Endothelial cell of umbilical vein (primary cell): ENCODE measurements around the gene BCAS3. TPM values are rescaled to one million over a fixed set of nuclear protein-coding genes. Genes with fewer than 3 reads are reported as not detected.

ENCODE experiments used
- BruUV-seq: library from RNA; stranded (reverse); fragments of 400-500 nt; replicated peaks from 2 replicates; lab custom pipeline; 2021; lab: Mats Ljungman, UMichigan
- CTCF ChIA-PET: fragments of 300-600, 350-600 bp; sonication (Branson Sonifier 250); formaldehyde crosslinking; loops from one replicate; lab custom pipeline; 2021; ENCODE audit warnings: antibody characterized with exemption, inconsistent platforms; lab: Charles Lee
- POLR2A ChIA-PET: fragments of 300-600, 350-600 bp; sonication (Branson Sonifier 250); formaldehyde crosslinking; loops from one replicate; lab custom pipeline; 2021; ENCODE audit warnings: antibody characterized with exemption, inconsistent platforms; lab: Charles Lee
- DNase-seq: peaks from one replicate; pipeline ENCODE4 v3.0.0-alpha.2; 2011; ENCODE audit warnings: low read depth, low spot score
- FAIRE-seq: peaks from 2 replicates; lab custom pipeline; 2011; peaks lifted over from hg19 to GRCh38; lab: Jason Lieb, UNC
- H2AFZ ChIP-seq: 2 replicates; pipeline ENCODE4 v1.6.0; 2012; ENCODE audit warnings: low read depth, low read length, control low read depth, inconsistent platforms
- H3K27ac ChIP-seq: 2 replicates; pipeline ENCODE4 v1.5.1; 2011; ENCODE audit warnings: low read depth, mild to moderate bottlenecking, control low read depth, low read length, moderate library complexity; ENCODE audit not compliant: insufficient read depth
- H3K27me3 ChIP-seq, 2 experiments: 2 replicates each; pipeline versions ENCODE4 v1.6.0 to v1.6.1; 2011; ENCODE audit warnings: low read length in 2 of 2, mixed read lengths in 1 of 2; ENCODE audit not compliant: control insufficient read depth in 2 of 2, insufficient read depth in 2 of 2
- H3K36me3 ChIP-seq, 2 experiments: 2 replicates in 1 of 2; 3 replicates in 1 of 2; pipeline ENCODE4 v1.5.1; 2011; ENCODE audit warnings: low read length in 2 of 2, mild to moderate bottlenecking in 1 of 2, moderate library complexity in 1 of 2; ENCODE audit not compliant: control insufficient read depth in 2 of 2, insufficient read depth in 2 of 2; ENCODE audit errors: extremely low read depth in 1 of 2
- H3K4me1 ChIP-seq: 3 replicates; pipeline ENCODE4 v1.5.1; 2011; ENCODE audit warnings: mild to moderate bottlenecking, low read length; ENCODE audit not compliant: control insufficient read depth, insufficient read depth; ENCODE audit errors: extremely low read depth
- H3K4me2 ChIP-seq: 2 replicates; pipeline ENCODE4 v1.6.1; 2011; ENCODE audit warnings: low read length, control low read depth, mixed read lengths; ENCODE audit not compliant: insufficient read depth
- H3K4me3 ChIP-seq, 3 experiments: fragments of 200-600 bp in 1 of 3; sonication (generic), shearing (Covaris generic) in 1 of 3; replicated peaks in 1 of 3; 2 replicates each; pipeline ENCODE4 v1.5.1; 2011 to 2016; ENCODE audit warnings: control low read depth in 3 of 3, low read length in 3 of 3, mild to moderate bottlenecking in 2 of 3, inconsistent platforms in 1 of 3, low read depth in 1 of 3, moderate library complexity in 1 of 3; ENCODE audit not compliant: insufficient read depth in 1 of 3
- H3K79me2 ChIP-seq: 2 replicates; pipeline ENCODE4 v1.6.0; 2012; ENCODE audit warnings: low read length, inconsistent platforms; ENCODE audit not compliant: control insufficient read depth, insufficient read depth
- H3K9ac ChIP-seq: replicated peaks from 2 replicates; pipeline ENCODE3; 2011; ENCODE audit warnings: low read length, control low read depth; ENCODE audit not compliant: insufficient read depth; ENCODE audit errors: extremely low read depth
- H3K9me1 ChIP-seq: replicated peaks from 3 replicates; pipeline ENCODE4 v1.6.0; 2011; ENCODE audit warnings: mild to moderate bottlenecking, low read length; ENCODE audit not compliant: control insufficient read depth, insufficient read depth; ENCODE audit errors: extremely low read depth
- H3K9me3 ChIP-seq: replicated peaks from 2 replicates; pipeline ENCODE4 v1.5.1; 2012; ENCODE audit warnings: low read length, inconsistent platforms; ENCODE audit not compliant: control insufficient read depth, insufficient read depth
- H4K20me1 ChIP-seq: replicated peaks from 2 replicates; pipeline ENCODE3; 2011; ENCODE audit warnings: mild to moderate bottlenecking, low read length; ENCODE audit not compliant: control insufficient read depth, insufficient read depth; ENCODE audit errors: extremely low read depth
- EZH2 ChIP-seq: IDR thresholded peaks from 2 replicates; pipeline ENCODE4 v1.6.1; 2012; ENCODE audit warnings: borderline replicate concordance, low read depth, mild to moderate bottlenecking, moderate library complexity, low read length, inconsistent platforms; ENCODE audit not compliant: severe bottlenecking
- FOS ChIP-seq: IDR thresholded peaks from 2 replicates; pipeline ENCODE4 v1.6.1; 2011; ENCODE audit warnings: mild to moderate bottlenecking, low read length, moderate library complexity, borderline replicate concordance; ENCODE audit not compliant: insufficient read depth
- GATA2 ChIP-seq: IDR thresholded peaks from 2 replicates; pipeline ENCODE4 v1.7.0; 2011; ENCODE audit warnings: low read depth, mild to moderate bottlenecking, moderate library complexity, mixed read lengths, low read length; ENCODE audit not compliant: insufficient read length, insufficient read depth
- JUN ChIP-seq: IDR thresholded peaks from 2 replicates; pipeline ENCODE4 v1.6.1; 2011; ENCODE audit warnings: borderline replicate concordance, low read depth; ENCODE audit not compliant: insufficient read length, insufficient read depth
- MYC ChIP-seq: IDR thresholded peaks from one replicate; pipeline ENCODE4 v1.6.1; 2011; ENCODE audit warnings: mild to moderate bottlenecking, low read depth, low read length
- POLR2A ChIP-seq: IDR thresholded peaks from 2 replicates; pipeline ENCODE4 v1.6.1; 2012; ENCODE audit warnings: low read depth, mild to moderate bottlenecking, control low read depth, low read length
- POLR2AphosphoS5 ChIP-seq: IDR thresholded peaks from 2 replicates; pipeline ENCODE4 v1.6.1; 2012; ENCODE audit warnings: low read depth, mild to moderate bottlenecking, control low read depth, low read length, moderate library complexity; ENCODE audit not compliant: insufficient read depth
- dilution Hi-C: fragments of 300-500 bp; cut with MboI; formaldehyde crosslinking; loops from one replicate; pipeline ENCODE4 v1.15.0; 2019; ENCODE audit warnings: low sequenced_read_pairs; ENCODE audit not compliant: extremely low pct_ligation_motif_present
- intact Hi-C: fragments of 100-400 bp; cut with micrococcal nuclease; formaldehyde crosslinking; loops from one replicate; pipeline ENCODE4 v1.10.0; 2022
- polyA plus RNA-seq, 4 experiments: library from polyadenylated mRNA; depleted of rRNA in 3 of 4; stranded (reverse) in 3 of 4; unstranded in 1 of 4; fragments of >200 nt; gene quantifications; 2 replicates each; pipeline versions ENCODE4 v1.2.1 to v1.2.3, GENCODE V29; 2011 to 2012; ENCODE audit warnings: missing spikeins in 1 of 4
- total RNA-seq: library from RNA; stranded (reverse); gene quantifications from 2 replicates; pipeline ENCODE4 v1.2.3, GENCODE V29; 2021
- TF ChIP-seq, protein P1 (sequence below): IDR thresholded peaks from 2 replicates; pipeline ENCODE4 v1.6.1; 2011; ENCODE audit not compliant: insufficient read depth, insufficient read length
- TF ChIP-seq, protein P2 (sequence below), 2 donors: IDR thresholded peaks; 1 replicate in 1 of 2; 2 replicates in 1 of 2; pipeline ENCODE4 v1.5.1; 2011; ENCODE audit warnings: low read length in 2 of 2, mild to moderate bottlenecking in 2 of 2, moderate library complexity in 2 of 2, control low read depth in 1 of 2, inconsistent platforms in 1 of 2, low read depth in 1 of 2; ENCODE audit not compliant: insufficient read depth in 1 of 2; ENCODE audit errors: extremely low read depth in 1 of 2

BCAS3 gene
- total and polyA plus RNA-seq, 2 donors (not counting 3 experiments of a cell fraction or from before 2014, with no cell fraction given), result 8.2 to 16.0 TPM

DNA sequence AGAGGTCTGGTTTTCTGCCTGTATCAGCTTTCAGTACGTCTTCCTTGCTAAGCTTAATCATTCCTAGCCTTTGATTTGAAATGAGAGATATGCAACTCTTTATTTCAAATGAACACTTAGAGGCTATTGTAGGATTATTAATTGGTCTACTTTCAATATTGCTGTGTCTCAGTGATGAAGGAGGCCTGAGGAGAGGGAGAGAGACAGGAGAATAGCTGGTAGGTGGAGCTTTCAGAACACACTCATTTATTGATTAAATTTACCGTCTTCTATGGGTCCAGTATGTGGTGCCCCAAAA, 187.0 kb downstream of the BCAS3 start:
- dilution Hi-C loops, result no loop called here
- DNase-seq, result no peak
- H2AFZ ChIP-seq, result no peak overlapping the region
- H3K4me2 ChIP-seq, result no peak overlapping the region
- H3K79me2 ChIP-seq, result no peaks in the 10 kb centered on the region
- intact Hi-C loops, result no loop called here
- H3K4me3 ChIP-seq, result no peak overlapping the region
- no peaks in the 10 kb centered on the region for H4K20me1 ChIP-seq
- CTCF ChIA-PET, result interaction anchor here (0.9 to 1.7 kb wide), 3 partner anchors 9 to 14 kb away, joined by 3 to 7 read pairs (median 3); no protein-coding TSS in a partner anchor
- no peak overlapping the region for H3K27ac ChIP-seq
- TF ChIP-seq, protein P1, sequence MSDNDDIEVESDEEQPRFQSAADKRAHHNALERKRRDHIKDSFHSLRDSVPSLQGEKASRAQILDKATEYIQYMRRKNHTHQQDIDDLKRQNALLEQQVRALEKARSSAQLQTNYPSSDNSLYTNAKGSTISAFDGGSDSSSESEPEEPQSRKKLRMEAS, result no peak
- TF ChIP-seq JUN (no peak), EZH2 (no peak), POLR2A (no peak), FOS (no peak), MYC (no peak), POLR2AphosphoS5 (no peak), GATA2 (no peak)
- TF ChIP-seq, protein P2, sequence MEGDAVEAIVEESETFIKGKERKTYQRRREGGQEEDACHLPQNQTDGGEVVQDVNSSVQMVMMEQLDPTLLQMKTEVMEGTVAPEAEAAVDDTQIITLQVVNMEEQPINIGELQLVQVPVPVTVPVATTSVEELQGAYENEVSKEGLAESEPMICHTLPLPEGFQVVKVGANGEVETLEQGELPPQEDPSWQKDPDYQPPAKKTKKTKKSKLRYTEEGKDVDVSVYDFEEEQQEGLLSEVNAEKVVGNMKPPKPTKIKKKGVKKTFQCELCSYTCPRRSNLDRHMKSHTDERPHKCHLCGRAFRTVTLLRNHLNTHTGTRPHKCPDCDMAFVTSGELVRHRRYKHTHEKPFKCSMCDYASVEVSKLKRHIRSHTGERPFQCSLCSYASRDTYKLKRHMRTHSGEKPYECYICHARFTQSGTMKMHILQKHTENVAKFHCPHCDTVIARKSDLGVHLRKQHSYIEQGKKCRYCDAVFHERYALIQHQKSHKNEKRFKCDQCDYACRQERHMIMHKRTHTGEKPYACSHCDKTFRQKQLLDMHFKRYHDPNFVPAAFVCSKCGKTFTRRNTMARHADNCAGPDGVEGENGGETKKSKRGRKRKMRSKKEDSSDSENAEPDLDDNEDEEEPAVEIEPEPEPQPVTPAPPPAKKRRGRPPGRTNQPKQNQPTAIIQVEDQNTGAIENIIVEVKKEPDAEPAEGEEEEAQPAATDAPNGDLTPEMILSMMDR (IDR thresholded peaks at IDR 0.05; ENCODE audit: extremely low read depth in 1 of 2, insufficient read depth in 1 of 2, low read depth in 1 of 2, low read length in 2 of 2), result no peak
- no peaks in the 10 kb centered on the region for H3K27me3 ChIP-seq
- POLR2A ChIA-PET, result no interaction called here
- FAIRE-seq, result no peak
- no peak overlapping the region for H3K9ac ChIP-seq
- BruUV-seq, result no TSS peak
- H3K36me3 ChIP-seq, result no peaks in the 10 kb centered on the region
- no peaks in the 10 kb centered on the region for H3K9me1 ChIP-seq
- no peaks in the 10 kb centered on the region for H3K4me1 ChIP-seq
- H3K9me3 ChIP-seq, result no peaks in the 10 kb centered on the region
